ENCODE measurements around the gene OR52I2. TPM values are rescaled to one million over a fixed set of nuclear protein-coding genes. Genes with fewer than 3 reads are reported as not detected.

OR52I2 gene
- polyA plus RNA-seq, 2 of the 4 experiments (the other 2 are of a cell fraction) = not detected

DNA sequence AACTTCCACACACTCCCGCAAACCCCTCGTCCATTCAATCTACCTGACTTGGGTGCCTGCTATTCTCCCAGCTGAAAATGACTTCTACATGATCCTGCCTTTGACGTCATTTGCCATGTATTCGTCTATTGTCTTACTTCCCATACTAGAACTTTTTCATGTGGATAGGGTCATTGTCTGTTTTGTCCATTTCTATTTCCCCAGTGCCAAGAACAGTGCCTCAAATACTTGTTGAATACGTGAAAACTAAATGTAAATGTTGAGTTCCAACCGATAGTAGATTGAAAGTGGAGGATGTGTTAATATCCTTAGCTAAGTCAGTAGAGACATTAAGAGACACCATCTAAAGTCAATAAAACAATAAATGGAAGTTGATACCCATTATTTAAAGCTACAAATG, 25.6 kb downstream of the OR52I2 start:
- POLR2A ChIA-PET = interaction anchor here (1.7 kb wide), 1 partner anchor 12 kb away, joined by 3 read pairs; no protein-coding TSS in a partner anchor
- CTCF ChIA-PET = interaction anchor here (1.4 to 2.0 kb wide), 4 partner anchors 19 to 425 kb away, joined by 4 to 9 read pairs (median 5); partner anchors contain the start of gene OR51D1
- peak overlapping the region; percentile 82 for H3K4me2 ChIP-seq
- FAIRE-seq (no peak), ATAC-seq (no peak), DNase-seq (ENCODE audit: low read depth in 1 of 2, low spot score in 1 of 2) (no peak)
- TF ChIP-seq HEYL (CRISPR knock-in tag; IDR thresholded peaks at IDR 0.05) (no peak), PHF8 (IDR thresholded peaks at IDR 0.05; ENCODE audit: borderline replicate concordance, low read depth) (no peak), BHLHE40 (IDR thresholded peaks at IDR 0.05; ENCODE audit: low read depth, low read length) (no peak), NR3C1 (IDR thresholded peaks at IDR 0.05) (no peak), CHD2 (IDR thresholded peaks at IDR 0.05; ENCODE audit: low read length, partially characterized antibody) (no peak), RARB (CRISPR knock-in tag; IDR thresholded peaks at IDR 0.05) (no peak), RNF2 (IDR thresholded peaks at IDR 0.05; ENCODE audit: borderline replicate concordance, low read depth) (no peak), HOXA7 (CRISPR knock-in tag; IDR thresholded peaks at IDR 0.05) (no peak)
- TF ChIP-seq, protein P1, sequence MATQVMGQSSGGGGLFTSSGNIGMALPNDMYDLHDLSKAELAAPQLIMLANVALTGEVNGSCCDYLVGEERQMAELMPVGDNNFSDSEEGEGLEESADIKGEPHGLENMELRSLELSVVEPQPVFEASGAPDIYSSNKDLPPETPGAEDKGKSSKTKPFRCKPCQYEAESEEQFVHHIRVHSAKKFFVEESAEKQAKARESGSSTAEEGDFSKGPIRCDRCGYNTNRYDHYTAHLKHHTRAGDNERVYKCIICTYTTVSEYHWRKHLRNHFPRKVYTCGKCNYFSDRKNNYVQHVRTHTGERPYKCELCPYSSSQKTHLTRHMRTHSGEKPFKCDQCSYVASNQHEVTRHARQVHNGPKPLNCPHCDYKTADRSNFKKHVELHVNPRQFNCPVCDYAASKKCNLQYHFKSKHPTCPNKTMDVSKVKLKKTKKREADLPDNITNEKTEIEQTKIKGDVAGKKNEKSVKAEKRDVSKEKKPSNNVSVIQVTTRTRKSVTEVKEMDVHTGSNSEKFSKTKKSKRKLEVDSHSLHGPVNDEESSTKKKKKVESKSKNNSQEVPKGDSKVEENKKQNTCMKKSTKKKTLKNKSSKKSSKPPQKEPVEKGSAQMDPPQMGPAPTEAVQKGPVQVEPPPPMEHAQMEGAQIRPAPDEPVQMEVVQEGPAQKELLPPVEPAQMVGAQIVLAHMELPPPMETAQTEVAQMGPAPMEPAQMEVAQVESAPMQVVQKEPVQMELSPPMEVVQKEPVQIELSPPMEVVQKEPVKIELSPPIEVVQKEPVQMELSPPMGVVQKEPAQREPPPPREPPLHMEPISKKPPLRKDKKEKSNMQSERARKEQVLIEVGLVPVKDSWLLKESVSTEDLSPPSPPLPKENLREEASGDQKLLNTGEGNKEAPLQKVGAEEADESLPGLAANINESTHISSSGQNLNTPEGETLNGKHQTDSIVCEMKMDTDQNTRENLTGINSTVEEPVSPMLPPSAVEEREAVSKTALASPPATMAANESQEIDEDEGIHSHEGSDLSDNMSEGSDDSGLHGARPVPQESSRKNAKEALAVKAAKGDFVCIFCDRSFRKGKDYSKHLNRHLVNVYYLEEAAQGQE (IDR thresholded peaks at IDR 0.05) = no peak
- WGBS (ENCODE audit: missing lambda C conversion rate) = 84% methylated on average over 6 of the region's 6 CpGs
- peaks cover 14% of the 10 kb centered on the region for H3K4me1 ChIP-seq
- peak overlapping the region; percentile 67 for H3K4me3 ChIP-seq
- peak overlapping the region; percentile 83 to 94; a peak in 5 of 6 replicates for H3K27ac ChIP-seq
- no peaks in the 10 kb centered on the region for H3K9me3 ChIP-seq

DNA sequence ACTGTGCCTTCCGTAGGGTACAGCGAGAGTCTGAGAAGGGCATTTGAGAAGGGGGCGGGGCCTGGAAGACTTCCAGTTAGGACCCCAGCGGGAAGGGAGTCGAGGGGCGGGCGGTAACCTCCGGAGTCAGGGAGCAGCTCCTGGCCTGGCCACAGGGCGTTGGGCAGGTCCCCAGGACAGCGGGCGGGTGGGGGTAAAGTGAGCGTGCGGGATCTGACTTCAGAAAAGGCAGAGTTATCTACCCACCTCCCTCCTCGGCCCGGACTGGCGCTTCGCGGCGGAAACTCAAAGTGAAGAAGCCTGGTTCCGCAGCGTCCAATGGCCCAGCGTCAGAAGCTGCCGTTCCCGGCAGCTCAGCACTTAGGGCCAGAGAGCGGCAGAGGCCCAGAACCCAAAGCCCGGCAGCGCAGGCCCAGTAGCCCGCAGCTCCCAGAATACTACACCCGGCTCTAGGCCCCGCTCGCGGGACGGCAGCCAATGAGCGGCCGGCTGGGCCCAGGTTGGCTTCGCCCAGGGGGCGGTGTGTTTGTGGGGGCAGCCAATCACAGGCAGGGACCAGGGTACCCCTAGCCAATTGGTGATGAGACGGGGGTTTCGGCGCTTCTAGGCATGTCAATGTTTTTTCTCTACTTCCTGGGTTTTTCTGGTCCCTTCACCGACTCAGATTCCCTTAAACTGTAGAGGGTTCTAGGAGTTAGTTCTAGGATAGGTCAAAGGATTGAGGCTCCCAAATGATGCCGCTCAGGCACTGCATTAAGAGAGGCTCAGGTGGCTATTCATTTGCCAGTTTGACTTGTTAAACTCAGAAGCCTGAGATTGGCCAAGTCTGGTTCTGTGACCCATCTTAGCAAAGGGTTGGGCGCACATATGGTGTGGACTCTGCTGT, 26.5 kb downstream of the OR52I2 start, which contains the start of gene TRIM68:
TSS of gene TRIM68 (minus strand) at position 451 of the 886 bp plus-strand sequence. CDS start 2,727 bp downstream, outside the sequence.
- POLR2A ChIA-PET = interaction anchor here (0.6 to 1.7 kb wide), 2 partner anchors 12 to 223 kb away, joined by 3 to 4 read pairs; no protein-coding TSS in a partner anchor
- H3K27ac ChIP-seq = peak within 1 kb of the TSS; percentile 83 to 94
- no peak for FAIRE-seq

More for the DNA sequence above, 26.5 kb downstream of the OR52I2 start, which contains the start of gene TRIM68:
- Histone ChIP-seq H3K4me1 (peaks cover 14% of the 10 kb centered on the region), H3K9me3 (no peaks in the 10 kb centered on the region), H3K4me3 (peak within 1 kb of the TSS; percentile 67), H3K4me2 (peak within 1 kb of the TSS; percentile 82)
- peak; percentile 96 for DNase-seq (ENCODE audit: low read depth in 1 of 2, low spot score in 1 of 2)
- ATAC-seq = peak; percentile 99 to 100
- CTCF ChIA-PET = interaction anchor here (1.1 to 2.0 kb wide), 6 partner anchors 18 to 426 kb away, joined by 3 to 9 read pairs (median 4); partner anchors contain the start of gene OR51D1
- 7% methylated on average over 17 of the region's 43 CpGs for WGBS (ENCODE audit: missing lambda C conversion rate)
- no peak for TF ChIP-seq TFCP2L1 (CRISPR knock-in tag; IDR thresholded peaks at IDR 0.05)
- no peak for TF ChIP-seq CHD2 (IDR thresholded peaks at IDR 0.05; ENCODE audit: low read length, partially characterized antibody)
- TF ChIP-seq, protein P2, sequence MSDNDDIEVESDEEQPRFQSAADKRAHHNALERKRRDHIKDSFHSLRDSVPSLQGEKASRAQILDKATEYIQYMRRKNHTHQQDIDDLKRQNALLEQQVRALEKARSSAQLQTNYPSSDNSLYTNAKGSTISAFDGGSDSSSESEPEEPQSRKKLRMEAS (IDR thresholded peaks at IDR 0.05) = 0 out of 2 replicates have a peak, but pooled peaks have one; percentile 12
- TF ChIP-seq CBX2 (IDR thresholded peaks at IDR 0.05; ENCODE audit: borderline replicate concordance, low read depth) = no peak
- TF ChIP-seq ZSCAN20 (CRISPR knock-in tag; IDR thresholded peaks at IDR 0.05) = no peak
- 0 out of 2 replicates have a peak, but pooled peaks have one; percentile 56 for TF ChIP-seq TP53 (CRISPR knock-in tag; IDR thresholded peaks at IDR 0.05)
- TF ChIP-seq, protein P3, sequence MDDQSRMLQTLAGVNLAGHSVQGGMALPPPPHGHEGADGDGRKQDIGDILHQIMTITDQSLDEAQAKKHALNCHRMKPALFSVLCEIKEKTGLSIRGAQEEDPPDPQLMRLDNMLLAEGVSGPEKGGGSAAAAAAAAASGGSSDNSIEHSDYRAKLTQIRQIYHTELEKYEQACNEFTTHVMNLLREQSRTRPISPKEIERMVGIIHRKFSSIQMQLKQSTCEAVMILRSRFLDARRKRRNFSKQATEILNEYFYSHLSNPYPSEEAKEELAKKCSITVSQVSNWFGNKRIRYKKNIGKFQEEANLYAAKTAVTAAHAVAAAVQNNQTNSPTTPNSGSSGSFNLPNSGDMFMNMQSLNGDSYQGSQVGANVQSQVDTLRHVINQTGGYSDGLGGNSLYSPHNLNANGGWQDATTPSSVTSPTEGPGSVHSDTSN (IDR thresholded peaks at IDR 0.05) = 0 out of 2 replicates have a peak, but pooled peaks have one; percentile 17
- TF ChIP-seq POLR2A (IDR thresholded peaks at IDR 0.05; ENCODE audit: low read length) = peak; percentile 81
- TF ChIP-seq CHD4 (IDR thresholded peaks at IDR 0.05; ENCODE audit: borderline replicate concordance) = no peak
- TF ChIP-seq JUN (IDR thresholded peaks at IDR 0.05) = peak in 1 of 2 experiments; percentile 45; a peak in 1 of 5 replicates
- TF ChIP-seq PHF8 (IDR thresholded peaks at IDR 0.05; ENCODE audit: borderline replicate concordance, low read depth) = peak; percentile 99
- 0 out of 2 replicates have a peak, but pooled peaks have one; percentile 33 for TF ChIP-seq RFX5 (IDR thresholded peaks at IDR 0.05)
- TF ChIP-seq EHF (CRISPR knock-in tag; IDR thresholded peaks at IDR 0.05) = no peak
- no peak for TF ChIP-seq MAFK (IDR thresholded peaks at IDR 0.05; ENCODE audit: partially characterized antibody)
- TF ChIP-seq EHMT2 (IDR thresholded peaks at IDR 0.05; ENCODE audit: low read depth) = peak; percentile 54; the same call in 1 of the 2 replicates
- TF ChIP-seq, protein P4, sequence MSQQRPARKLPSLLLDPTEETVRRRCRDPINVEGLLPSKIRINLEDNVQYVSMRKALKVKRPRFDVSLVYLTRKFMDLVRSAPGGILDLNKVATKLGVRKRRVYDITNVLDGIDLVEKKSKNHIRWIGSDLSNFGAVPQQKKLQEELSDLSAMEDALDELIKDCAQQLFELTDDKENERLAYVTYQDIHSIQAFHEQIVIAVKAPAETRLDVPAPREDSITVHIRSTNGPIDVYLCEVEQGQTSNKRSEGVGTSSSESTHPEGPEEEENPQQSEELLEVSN (IDR thresholded peaks at IDR 0.05; ENCODE audit: borderline replicate concordance, low read depth) = peak; percentile 37; the same call in 1 of the 2 replicates
- TF ChIP-seq RAD21 (conservative IDR thresholded peaks at IDR 0.05 in 1 of 2, IDR thresholded peaks at IDR 0.05 in 1 of 2) = no peak
- TF ChIP-seq NR3C1 (IDR thresholded peaks at IDR 0.05) = no peak
